Stimulated activated CD4-positive, alpha-beta T cell treated with anti-CD3 and anti-CD28 coated beads, Interleukin-4, amount 100 ng/mL, for 1 hour (primary cell): Measurements from ENCODE around the gene ANXA5.
A peak's percentile ranks its signal among the peaks of the same experiment; 100 is the strongest.
"Not testable (repeated sequence)": the region's sequence is repeated elsewhere in the genome, so short reads cannot be mapped to it uniquely, and the experiment has no call there.

ENCODE experiments used
- DNase-seq: peaks from one replicate; pipeline ENCODE4 v3.0.0-alpha.2; 2020

ANXA5 gene

GRCh38 chr4:121676345-121677075, 20.3 kb downstream of the ANXA5 start:
- no peak for DNase-seq

- no peak for DNase-seq
Measured at GRCh38 chr4:121675715-121676114, 21.1 kb downstream of the ANXA5 start.

DNA sequence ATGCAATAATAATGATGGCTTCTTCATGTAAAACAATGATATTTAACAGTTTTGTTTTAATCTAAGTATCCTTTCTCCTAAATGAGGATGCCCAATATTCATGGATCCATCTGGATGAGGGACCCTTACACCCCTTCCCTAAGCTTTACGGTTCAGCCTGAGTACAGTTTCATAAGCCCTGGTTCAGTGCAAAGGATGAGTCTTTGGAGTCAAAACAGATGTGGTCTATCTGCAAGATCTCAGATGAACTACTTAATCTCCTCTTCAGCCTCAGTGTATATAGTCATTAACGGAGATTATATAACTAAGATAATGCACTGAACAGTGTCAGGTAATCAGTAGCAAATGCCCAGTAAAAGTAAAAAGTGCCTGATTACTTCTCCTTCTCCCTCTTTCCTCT, 22.1 kb downstream of the ANXA5 start:
- no peak for DNase-seq

- DNase-seq: no peak
Measured at GRCh38 chr4:121674191-121674590, 22.6 kb downstream of the ANXA5 start.

- DNase-seq: no peak
Measured at GRCh38 chr4:121669163-121669550, 27.6 kb downstream of the ANXA5 start.

GRCh38 chr4:121668368-121669162, 28.2 kb downstream of the ANXA5 start:
- DNase-seq: no peak

DNA sequence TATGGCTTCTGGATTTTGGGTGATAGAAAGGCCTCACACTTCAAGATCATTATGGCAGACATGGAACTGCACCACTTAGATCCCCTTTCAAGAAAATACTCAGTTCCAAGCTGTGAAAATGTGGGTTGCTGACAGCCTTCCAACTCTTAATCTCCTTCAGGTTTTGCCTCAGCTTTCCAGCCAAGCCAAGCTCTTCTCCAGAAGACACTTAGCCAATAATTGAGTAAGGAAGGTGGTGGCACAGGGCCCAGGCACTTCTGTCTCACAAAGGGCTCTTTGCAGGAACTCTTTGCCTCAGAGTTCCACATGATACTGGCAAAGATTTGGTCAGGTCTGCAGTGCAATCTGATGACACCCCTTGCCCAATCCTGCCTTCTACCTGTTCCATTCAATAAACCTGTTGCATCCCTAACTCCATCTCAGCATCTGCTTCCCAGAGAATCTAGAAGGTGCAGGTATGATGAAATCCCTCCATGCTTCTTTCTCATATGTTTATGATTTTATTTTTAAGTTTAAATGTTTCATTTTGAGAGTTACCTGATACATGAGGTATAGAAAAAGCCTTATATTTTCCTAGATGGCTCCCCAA, 30.6 kb downstream of the ANXA5 start:
- DNase-seq: no peak

DNA sequence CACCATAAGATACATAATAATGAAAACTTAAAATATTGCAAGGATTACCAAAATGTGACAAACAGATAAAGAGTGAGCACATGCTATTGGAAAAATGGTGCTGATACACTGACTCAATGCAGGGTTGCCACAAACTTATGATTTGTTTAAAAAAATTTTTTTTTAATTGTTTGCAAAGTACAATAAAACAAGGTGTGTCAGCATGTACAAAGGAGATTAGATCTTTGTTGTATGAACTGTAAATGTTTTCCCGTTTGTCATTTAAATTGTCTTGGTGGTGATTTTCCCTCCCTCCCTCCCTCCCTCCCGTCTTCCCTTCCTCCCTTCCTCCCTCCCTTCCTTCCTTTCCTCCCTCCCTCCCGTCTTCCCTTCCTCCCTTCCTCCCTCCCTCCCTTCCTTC, 31.4 kb downstream of the ANXA5 start:
- DNase-seq: no peak

DNA sequence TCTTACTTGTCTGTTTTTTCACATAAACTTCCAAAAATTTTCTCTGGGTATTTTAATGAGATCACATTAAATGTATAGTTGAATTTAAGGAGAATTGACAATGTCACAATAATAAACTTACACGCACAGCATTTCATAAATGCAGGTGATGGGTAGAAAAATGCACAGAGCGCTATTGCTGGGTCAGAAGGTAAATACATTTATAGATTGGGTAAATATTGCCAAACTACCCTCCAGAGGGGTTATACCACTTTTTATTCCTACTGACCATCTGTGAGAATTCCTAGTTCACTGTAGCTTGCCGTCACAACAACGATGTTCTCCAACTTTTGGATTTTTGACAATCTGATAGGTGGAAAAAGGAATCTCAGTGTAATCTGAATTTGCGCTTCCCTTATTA, 34.6 kb downstream of the ANXA5 start:
- DNase-seq: no peak

DNA sequence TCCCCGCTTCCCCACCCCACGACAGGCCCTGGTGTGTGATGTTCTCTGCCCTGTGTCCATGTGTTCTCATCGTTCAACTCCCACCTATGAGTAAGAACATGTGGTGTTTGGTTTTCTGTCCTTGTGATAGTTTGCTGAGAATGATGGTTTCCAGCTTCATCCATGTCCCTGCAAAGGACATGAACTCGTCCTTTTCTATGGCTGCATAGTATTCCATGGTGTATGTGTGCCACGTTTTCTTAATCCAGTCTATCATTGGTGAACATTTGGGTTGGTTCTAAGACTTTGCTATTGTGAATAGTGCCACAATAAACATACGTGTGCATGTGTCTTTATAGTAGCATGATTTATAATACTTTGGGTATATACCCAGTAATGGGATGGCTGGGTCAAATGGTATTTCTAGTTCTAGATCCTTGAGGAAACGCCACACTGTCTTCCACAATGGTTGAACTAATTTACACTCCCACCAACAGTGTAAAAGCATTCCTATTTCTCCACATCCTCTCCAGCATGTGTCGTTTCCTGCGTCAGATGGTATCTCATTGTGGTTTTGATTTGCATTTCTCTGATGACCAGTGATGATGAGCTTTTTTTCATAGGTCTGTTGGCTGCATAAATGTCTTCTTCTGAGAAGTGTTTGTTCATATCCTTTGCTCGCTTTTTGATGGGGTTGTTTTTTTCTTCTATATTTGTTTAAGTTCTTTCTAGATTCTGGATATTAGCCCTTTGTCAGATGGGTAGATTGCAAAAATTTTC, 36.4 kb downstream of the ANXA5 start:
- not testable (repeated sequence) for DNase-seq

GRCh38 chr4:121658125-121658524, 38.7 kb downstream of the ANXA5 start:
- DNase-seq: no peak

DNA sequence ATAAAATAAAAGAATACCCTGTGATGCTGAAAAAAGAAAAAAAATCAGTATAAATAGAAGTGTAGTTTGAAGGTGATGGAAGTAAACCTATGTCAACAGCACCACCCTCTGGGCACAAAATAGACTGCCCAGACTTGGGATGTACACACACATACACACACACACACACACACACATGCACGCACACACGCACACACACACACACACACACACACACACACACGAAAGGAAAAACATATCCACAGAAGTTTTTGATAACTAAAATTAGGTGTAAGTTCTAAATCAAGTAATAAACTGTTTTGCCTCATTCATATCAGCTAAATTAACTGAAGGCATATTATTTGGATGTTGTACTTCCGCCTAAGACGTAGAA, 40.5 kb downstream of the ANXA5 start:
- peak; percentile 10 for DNase-seq

DNA sequence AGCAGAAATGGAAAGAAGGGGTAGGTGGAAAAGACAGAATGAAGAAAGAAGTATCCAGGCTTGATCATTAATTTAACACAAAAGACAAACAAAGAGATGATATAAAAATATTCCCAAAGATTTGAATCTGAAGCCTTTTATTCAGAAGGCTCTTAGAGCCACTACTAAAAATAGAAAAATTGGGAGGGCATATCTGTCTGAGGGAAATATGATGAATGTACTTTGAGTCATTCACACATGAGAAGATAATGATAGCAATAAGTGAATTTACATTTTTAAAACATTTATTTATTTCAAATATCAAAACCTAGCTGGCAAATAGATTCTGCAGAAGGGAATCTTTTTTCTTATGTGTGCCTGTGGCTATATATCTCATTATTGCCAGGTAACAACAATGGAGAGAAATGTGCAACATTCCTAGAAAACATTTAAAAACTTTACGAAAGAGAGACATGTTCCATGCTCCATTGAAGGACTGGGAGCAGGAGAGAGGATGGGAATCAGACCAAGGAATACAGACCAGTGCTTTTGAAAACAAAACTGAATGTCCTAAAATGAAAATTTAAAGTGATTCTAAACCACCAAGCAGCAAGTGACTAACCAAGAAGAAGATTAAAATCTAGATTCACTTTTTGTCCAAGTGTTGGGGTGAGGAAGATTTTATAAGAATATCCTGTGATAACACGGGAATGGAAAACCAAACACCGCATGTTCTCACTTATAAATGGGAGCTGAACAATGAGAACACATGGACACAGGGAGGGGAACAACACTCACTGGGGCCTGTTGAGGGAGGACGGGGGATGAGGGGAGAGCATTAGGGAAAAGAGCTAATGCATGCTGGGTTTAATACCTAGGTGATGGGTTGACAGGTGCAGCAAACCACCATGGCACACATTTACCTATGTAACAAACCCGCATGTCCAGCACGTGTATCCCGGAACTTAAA, 41.2 kb downstream of the ANXA5 start:
- DNase-seq: no peak

DNA sequence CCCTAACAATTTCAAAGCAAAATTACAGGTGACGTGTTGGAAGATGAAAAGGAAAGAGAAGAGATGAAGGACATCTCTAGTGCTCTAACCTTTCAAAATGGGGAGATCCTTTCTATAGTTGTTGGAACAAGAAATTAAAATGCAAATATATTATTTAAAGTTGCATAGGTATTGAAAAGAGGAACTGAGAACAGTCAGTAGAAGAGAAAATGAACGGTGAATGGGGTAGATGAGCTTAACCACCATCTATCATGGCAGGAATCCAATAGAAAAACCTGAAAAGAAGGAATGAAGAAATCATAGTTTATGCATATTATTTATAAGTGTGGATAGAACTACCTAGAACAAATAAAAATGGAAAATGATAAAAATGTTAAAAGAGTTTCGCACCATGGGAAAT, 42.0 kb downstream of the ANXA5 start:
- DNase-seq: no peak

DNA sequence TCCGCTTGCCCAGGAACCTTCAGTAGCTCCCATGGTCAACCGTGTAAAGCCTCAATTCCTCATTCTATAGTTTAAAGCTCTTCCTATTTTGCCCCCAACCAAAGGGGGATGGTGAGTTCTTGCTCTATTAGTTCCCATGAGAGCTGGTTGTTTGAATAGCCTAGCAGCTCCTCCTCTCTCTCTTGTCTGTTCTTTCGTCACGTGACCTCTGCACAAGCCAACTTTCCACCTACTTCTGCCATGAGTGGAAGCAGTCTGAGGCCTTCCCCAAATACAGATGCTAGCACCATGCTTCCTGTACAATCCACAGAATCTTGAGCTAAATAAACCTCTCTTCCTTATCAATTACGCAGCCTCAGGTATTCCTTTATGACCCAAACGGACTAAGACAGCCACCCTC, 42.8 kb downstream of the ANXA5 start:
- DNase-seq: no peak

- no peak for DNase-seq
Measured at GRCh38 chr4:121653214-121653613, 43.6 kb downstream of the ANXA5 start.

- DNase-seq: no peak
Measured at GRCh38 chr4:121651597-121651996, 45.2 kb downstream of the ANXA5 start.

DNA sequence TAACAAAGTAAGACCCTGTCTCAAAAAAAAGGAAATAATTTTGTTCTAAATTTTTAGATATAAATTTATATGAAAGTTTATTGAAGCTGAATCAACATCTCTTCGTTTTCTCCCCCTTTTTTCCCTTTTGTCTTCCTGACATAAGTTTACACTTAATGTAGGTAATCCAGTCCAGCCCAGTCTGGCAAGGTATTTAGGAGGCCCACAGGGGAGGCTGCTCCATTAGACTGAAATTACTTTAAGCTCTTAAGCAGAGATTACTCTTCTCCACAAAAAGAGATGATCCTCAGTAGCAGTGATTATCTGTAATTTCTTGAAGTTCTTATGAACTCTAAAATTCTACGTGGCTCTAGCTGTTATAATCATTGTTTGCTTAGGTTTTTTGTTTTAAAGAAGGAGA, 46.0 kb downstream of the ANXA5 start:
- no peak for DNase-seq

DNA sequence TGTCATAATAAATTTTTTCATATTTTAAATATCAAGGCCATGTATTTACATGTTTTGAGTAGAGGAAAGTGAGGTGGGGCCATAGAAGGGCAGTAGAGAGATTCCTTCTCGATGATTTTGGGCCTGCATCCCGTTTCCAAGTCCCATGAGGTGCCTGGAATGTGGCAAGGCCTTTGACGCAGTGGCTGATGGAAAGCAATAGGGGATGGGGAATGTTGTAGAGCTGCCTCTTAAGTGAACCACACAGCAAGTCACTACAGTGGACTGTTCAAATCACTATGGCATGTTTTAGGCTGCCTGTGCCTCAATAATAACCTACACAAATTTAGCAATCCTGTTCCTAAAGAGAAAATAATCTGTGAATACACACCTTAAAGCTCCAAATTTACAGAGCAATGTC, 48.3 kb downstream of the ANXA5 start:
- DNase-seq: no peak

DNA sequence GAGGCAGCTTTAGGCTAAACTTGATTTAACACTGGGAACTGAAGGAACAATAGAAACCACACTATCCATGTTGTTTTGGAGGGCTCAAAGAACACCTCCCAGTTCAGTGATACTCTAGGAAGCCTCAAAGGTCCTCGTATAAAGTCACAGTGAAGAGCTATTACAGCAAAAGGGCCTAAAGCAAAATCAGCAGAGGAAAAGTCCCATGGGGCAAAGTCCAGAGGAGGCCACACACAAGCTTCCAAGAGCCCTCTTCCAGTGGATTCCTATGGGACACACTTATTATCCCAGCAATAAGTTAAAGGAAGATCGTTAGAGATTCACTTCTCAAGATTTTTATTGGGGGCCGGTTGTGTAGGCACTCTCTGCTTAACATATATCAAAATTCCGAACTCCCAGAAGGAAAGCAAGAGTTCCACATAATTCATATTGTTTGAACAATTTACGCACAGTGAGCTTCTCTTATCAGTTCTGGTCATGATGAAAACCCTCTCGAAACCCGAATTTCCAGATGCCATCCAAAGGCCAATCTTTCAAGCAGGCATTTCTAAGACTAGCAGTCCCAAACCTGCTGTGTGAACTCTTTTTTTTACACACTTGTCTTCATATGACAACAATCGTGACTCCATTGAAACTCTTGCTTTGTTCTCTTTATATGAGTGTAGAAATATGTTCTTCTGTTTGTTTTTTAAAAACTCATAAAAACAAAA, 53.7 kb downstream of the ANXA5 start:
- no peak for DNase-seq

DNA sequence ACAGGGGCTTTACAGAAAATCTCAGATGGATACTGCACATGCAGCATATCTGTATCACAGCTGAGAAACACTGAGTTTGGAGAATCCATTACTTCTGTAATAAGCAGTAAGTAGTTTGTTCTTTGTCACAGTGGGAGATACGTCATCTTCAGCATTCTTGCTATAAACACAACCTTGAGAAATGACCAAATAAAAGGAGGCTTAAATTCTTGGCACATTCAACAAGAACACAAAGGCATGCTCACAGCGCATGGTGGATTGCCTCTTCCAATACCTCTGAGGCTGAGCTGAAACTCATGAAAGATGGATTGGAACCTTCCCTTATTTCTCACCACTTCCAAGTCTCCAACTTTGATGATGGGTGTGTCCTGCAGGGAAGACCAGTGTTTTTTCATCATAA, 54.5 kb downstream of the ANXA5 start:
- no peak for DNase-seq

DNA sequence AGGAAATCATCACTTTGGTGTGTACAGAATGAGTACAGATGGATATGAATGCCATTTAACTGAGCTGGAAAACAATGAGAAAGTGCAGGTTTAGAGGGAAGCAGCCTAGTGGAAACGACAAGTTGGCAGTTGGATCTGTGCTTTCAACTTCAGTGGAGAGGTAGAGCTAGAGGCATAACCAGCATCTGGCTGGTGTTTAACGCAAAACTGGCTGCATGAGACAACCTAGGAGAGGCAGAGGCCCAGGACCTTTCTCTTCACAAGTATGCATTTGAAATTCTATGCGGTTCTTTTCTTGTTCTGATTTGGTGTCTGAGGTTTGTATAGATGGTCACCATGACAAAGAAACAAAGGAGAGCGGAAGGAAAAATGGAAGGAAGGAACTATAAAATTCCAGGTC, 63.1 kb downstream of the ANXA5 start:
- no peak for DNase-seq
